Endothelial cell (in vitro differentiated cells): ENCODE data around the gene NEXN. TPM values are rescaled to one million over a fixed set of nuclear protein-coding genes. Genes with fewer than 3 reads are reported as not detected.

Experiments
- DNase-seq: peaks from one replicate; pipeline ENCODE4 v3.0.0; 2021; ENCODE audit warnings: low spot score
- H3K27ac Mint-ChIP-seq: one replicate; pipeline ENCODE4 v1.8.0; 2021; ENCODE audit warnings: mixed read lengths, inconsistent platforms; ENCODE audit not compliant: unreplicated experiment
- H3K27me3 Mint-ChIP-seq: one replicate; pipeline ENCODE4 v1.8.0; 2021; ENCODE audit warnings: mild to moderate bottlenecking, moderate library complexity, mixed read lengths, inconsistent platforms; ENCODE audit not compliant: unreplicated experiment
- H3K36me3 Mint-ChIP-seq: one replicate; pipeline ENCODE4 v1.8.0; 2021; ENCODE audit warnings: mild to moderate bottlenecking, low read depth, mixed read lengths, inconsistent platforms; ENCODE audit not compliant: unreplicated experiment
- H3K4me1 Mint-ChIP-seq: one replicate; pipeline ENCODE4 v1.8.0; 2021; ENCODE audit warnings: mild to moderate bottlenecking, mixed read lengths, inconsistent platforms; ENCODE audit not compliant: unreplicated experiment
- H3K4me3 Mint-ChIP-seq: one replicate; pipeline ENCODE4 v1.8.0; 2021; ENCODE audit warnings: mild to moderate bottlenecking, mixed read lengths, inconsistent platforms; ENCODE audit not compliant: unreplicated experiment
- H3K9me3 Mint-ChIP-seq: one replicate; pipeline ENCODE4 v1.8.0; 2021; ENCODE audit warnings: mixed read lengths, inconsistent platforms; ENCODE audit not compliant: unreplicated experiment
- CTCF ChIP-seq: fragments of 200-600 bp; sonication (generic); IDR thresholded peaks from one replicate; pipeline ENCODE4 v1.5.0; 2021; ENCODE audit warnings: antibody characterized with exemption; ENCODE audit not compliant: unreplicated experiment
- total RNA-seq: library from RNA; stranded (reverse); fragmentation: NEBNext Ultra II Directional; extraction: Animal tissue kit (Norgen Biotek cat#: 25700); gene quantifications from one replicate; pipeline ENCODE4 v1.2.1, GENCODE V29; 2021; ENCODE audit not compliant: unreplicated experiment

NEXN gene
- total RNA-seq, 1 donor from 2014 or later: 2.4 TPM

- DNase-seq: no peak
- H3K27me3 Mint-ChIP-seq: no peaks in the 10 kb centered on the region
Measured at GRCh38 chr1:77925518-77925917, 37.1 kb downstream of the NEXN start.

GRCh38 chr1:77925956-77926355, 37.5 kb downstream of the NEXN start:
- no peak overlapping the region for H3K4me3 Mint-ChIP-seq
- no peaks in the 10 kb centered on the region for H3K27me3 Mint-ChIP-seq
- peaks cover 9% of the 10 kb centered on the region for H3K4me1 Mint-ChIP-seq
- no peaks in the 10 kb centered on the region for H3K9me3 Mint-ChIP-seq
- H3K27ac Mint-ChIP-seq: no peak overlapping the region
- TF ChIP-seq CTCF: no peak
- DNase-seq: no peak
- no peaks in the 10 kb centered on the region for H3K36me3 Mint-ChIP-seq

More at GRCh38 chr1:77925518-77925917, 37.1 kb downstream of the NEXN start:
- peaks cover 9% of the 10 kb centered on the region for H3K4me1 Mint-ChIP-seq
- H3K4me3 Mint-ChIP-seq: no peak overlapping the region
- no peak overlapping the region for H3K27ac Mint-ChIP-seq
- no peak for TF ChIP-seq CTCF
- H3K36me3 Mint-ChIP-seq: no peaks in the 10 kb centered on the region
- no peaks in the 10 kb centered on the region for H3K9me3 Mint-ChIP-seq

- no peak overlapping the region for H3K27ac Mint-ChIP-seq
- TF ChIP-seq CTCF: no peak
- H3K36me3 Mint-ChIP-seq: no peaks in the 10 kb centered on the region
- no peak overlapping the region for H3K4me3 Mint-ChIP-seq
- no peaks in the 10 kb centered on the region for H3K27me3 Mint-ChIP-seq
- no peaks in the 10 kb centered on the region for H3K9me3 Mint-ChIP-seq
- no peak for DNase-seq
- H3K4me1 Mint-ChIP-seq: peaks cover 9% of the 10 kb centered on the region
Measured at GRCh38 chr1:77926561-77927357, 38.3 kb downstream of the NEXN start.

GRCh38 chr1:77927414-77927813, 39.0 kb downstream of the NEXN start:
- H3K27me3 Mint-ChIP-seq: no peaks in the 10 kb centered on the region
- no peak overlapping the region for H3K27ac Mint-ChIP-seq
- no peak overlapping the region for H3K4me3 Mint-ChIP-seq
- no peak for DNase-seq
- no peak for TF ChIP-seq CTCF
- H3K4me1 Mint-ChIP-seq: peaks cover 9% of the 10 kb centered on the region
- H3K36me3 Mint-ChIP-seq: no peaks in the 10 kb centered on the region
- no peaks in the 10 kb centered on the region for H3K9me3 Mint-ChIP-seq

- no peak overlapping the region for H3K4me3 Mint-ChIP-seq
- TF ChIP-seq CTCF: no peak
- DNase-seq: no peak
- no peak overlapping the region for H3K27ac Mint-ChIP-seq
- H3K27me3 Mint-ChIP-seq: no peaks in the 10 kb centered on the region
- H3K36me3 Mint-ChIP-seq: no peaks in the 10 kb centered on the region
- no peaks in the 10 kb centered on the region for H3K9me3 Mint-ChIP-seq
- H3K4me1 Mint-ChIP-seq: peaks cover 9% of the 10 kb centered on the region
Measured at GRCh38 chr1:77929806-77930205, 41.4 kb downstream of the NEXN start.
